Stimulated activated naive CD8-positive, alpha-beta T cell treated with anti-CD3 and anti-CD28 coated beads, Interleukin-15, Interleukin-2, amounts not matched to agents 100 U/mL and 50 U/mL, for 24 hours (primary cell): Measurements from ENCODE around the gene LIPT2.

Source experiments
- ATAC-seq: fragments of 150-1000 bp; cut with Tn5 transposase; one replicate; pipeline ENCODE4 v1.10.0; 2021
- DNase-seq: peaks from one replicate; pipeline ENCODE4 v3.0.0; 2021

Gene LIPT2

DNA sequence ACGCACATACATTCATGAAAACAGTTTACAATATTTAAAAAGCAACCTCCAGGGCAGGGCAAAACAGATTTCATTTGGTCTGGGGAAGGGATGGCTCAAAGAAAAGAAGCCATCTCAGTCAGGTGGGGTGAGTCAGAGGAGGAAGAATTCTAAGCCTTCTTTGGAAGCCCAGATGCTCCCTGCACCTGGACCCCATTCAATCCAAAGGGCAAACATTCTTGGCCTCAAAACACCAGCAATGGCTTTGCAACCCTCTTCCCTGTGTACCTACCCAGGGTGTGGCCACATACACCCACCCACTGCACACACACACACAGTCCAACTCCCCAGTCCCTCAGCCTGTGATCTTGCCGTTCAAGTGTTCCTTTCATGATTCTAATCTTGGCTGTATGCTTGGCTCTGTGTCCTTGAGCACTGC lies 28.2 kb downstream of the LIPT2 start:
- no peak for ATAC-seq
- no peak for DNase-seq

DNA sequence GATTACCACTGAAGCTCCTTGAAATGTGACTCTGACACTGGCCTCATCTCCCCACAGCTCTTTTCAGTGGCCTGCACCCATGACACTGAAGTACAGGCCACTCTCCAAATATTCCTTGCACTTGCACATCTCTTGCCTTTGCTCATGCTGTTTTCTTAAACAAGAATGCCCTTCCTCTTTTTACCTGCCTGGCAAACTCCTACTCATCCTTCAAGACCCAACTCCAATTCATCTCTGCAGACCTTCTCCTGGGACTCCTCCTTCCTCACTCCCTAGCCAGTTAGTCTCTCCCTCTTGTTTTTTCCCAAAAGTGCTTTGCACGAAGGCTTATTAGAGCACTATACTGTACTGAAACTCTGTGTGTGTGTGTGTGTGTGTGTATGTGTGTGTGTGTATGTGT lies 28.8 kb downstream of the LIPT2 start:
- no peak for ATAC-seq
- DNase-seq = no peak

DNA sequence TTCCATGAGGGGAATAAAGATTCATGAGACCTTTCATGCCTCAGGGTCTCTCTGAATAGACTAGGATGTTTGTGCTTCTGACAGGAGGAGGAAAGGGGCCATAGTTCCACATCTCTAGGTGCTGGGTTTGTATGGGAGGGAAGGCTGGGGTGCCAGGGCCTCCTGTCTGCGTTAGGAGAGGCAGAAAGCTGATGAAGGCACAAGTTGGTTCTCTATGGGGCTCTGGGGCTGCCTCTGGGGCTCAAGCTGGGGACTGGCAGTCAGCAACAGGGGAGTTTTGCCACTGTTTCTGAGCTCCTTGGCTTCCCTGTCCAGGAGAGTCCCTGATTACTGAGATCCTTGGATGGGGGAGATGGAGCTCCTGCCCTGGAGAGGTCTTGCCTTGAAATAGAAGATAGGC lies 30.3 kb downstream of the LIPT2 start:
- no peak for ATAC-seq

DNA sequence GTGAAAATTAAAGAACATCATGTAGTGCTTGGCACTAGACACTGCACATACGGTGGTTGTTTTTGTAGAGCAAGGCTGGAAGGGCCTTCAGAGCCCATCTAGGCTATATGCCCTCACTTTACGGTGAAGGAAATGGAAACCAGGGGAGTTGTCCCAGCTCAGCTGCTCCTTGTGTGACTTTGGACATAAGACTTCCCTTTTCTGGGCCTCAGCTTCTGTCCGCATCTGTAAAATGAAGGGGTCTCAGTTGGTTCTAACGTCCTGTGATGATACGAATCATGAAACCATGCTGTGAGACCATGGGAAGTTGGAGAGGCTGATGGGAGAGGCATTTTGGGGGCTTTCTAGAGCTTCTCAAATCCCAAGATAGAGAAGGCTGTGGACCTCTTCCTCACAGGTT lies 30.9 kb downstream of the LIPT2 start:
- DNase-seq (no peak), ATAC-seq (no peak)

More for the DNA sequence above, 30.3 kb downstream of the LIPT2 start:
- no peak for DNase-seq

DNA sequence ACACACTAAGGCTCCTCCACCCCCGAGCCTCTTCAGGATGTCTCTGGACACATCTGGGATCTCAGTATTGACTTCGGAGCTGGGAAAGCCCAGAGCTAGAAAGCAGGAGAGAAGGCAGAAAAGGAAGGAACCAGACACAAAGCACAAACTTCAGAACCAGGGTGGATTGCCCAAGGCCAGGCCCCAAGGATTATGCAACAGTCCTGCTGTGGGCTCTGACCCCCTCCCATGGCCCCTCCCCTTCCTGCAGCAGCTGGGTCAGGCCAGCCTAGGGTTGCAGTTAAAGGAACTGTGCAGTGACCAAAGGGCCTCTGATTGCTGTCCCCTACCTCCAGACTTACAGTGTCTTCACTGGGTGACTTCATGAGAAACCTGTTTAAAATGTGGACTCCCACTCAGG lies 31.5 kb downstream of the LIPT2 start:
- no peak for DNase-seq
- no peak for ATAC-seq

DNA sequence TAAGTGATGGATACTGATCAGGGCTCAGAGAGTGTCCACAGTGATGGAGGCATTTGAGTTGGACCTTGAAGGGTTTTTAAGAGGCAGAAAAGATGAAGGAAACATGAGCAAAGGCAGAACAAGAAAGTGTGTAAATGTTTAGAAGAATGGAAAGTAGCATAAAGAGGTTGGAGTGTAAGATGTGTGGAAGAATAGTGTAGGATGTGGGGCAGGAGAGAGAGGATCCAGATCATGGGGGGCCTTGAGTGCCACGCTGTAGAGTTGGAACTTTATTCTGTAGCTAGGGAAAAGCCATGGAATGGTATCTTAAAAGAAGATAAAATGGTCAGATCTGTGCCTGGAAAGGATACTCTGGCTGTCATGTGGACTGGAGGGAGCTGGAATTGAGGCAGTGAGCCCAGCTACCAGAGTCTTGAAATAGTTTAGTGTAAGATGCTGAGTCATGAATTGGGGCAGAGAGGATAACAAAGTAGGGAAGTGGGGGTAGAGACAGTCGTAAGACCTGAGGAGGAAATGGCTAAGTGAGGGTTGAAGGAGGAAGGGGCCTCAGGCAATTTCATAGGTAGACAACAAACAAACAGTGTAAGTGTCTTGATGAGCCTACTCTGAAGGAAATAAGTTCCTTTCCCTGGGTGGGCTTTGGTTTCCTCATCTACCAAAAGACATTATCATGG lies 32.9 kb downstream of the LIPT2 start:
- DNase-seq = no peak
- ATAC-seq = no peak

DNA sequence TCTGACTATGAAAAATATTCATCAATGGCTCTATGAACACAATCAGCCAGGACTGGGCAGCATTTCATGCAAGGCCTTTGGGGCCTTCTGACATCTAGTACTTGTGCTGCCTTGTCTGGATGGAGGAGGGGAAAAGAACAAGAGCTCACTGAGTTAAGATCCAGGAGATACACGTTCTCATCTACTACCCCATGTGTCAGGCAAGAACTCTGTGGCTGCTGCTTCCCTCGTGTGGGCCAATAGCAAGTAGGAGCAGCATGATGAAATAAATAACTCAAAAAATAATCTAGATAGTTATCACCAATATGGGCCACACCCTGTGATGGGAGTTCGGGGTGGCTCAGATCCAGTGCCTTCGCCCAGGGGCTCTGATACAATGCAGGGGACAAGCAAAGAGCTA lies 33.5 kb downstream of the LIPT2 start:
- no peak for DNase-seq
- ATAC-seq = no peak

DNA sequence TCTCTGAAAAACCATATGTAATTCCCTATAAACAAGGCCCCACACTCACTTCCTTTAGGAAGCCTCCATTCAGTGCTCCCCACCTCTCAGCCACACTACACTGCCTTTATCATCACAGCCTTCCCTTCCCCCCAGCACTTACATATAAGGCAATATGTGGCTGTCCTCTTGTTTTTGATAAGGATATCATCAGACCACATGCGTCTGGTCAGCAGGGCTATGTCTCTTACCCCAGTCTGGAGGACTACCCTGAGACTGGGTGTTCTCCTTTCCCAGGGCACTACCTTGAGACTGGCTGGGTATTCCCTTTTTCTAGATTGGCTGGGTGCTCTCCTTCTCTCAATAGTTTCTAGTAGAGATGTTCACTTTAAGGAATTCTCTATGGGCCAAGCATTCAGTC lies 33.9 kb downstream of the LIPT2 start:
- DNase-seq = no peak
- no peak for ATAC-seq

DNA sequence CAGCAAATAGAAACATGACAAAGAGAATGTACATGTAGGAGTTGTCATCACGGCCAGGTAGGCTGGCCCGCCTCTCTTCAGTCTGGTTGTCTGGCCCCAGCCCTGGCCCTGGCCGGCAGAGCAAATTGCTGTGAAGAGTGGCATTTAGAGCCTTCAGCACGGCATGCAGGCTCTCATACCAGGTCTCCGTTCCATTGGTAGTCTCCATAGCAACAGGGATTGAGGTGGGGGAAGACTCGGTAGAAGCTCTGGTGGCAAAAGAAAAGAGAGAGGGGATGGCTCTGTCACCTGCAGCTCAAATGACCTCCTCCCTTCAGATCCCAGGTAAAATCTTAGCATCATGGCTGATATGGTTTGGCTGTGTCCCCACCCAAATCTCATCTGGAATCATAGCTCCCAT lies 36.2 kb downstream of the LIPT2 start:
- ATAC-seq = no peak

DNA sequence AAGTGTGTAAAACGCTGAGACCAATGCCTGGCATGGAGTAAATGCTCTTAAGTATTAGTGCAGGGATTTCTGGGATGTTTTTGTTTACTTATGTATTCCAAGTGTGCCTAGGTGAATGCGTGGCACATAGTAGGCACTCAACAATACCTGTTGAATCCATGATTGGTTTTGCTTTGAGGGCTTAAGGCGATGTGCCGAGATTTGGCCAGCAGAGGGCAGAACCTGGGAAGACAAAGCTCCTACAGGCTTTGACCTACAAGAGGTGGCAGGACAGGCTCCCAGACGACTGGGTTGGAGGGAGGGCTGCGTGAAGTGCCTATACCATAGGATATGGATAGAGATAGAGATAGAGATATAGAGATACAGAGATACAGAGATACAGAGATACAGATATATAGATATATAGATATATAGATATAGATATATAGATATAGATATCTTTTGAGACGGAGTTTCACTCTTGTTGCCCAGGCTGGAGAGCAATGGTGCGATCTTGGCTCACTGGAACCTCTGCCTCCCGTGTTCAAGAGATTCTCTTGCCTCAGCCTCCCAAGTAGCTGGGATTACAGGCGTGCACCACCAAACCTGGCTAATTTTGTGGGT lies 40.0 kb downstream of the LIPT2 start:
- DNase-seq = peak; percentile 71
- ATAC-seq = peak; percentile 67

More for the DNA sequence above, 36.2 kb downstream of the LIPT2 start:
- DNase-seq = no peak

DNA sequence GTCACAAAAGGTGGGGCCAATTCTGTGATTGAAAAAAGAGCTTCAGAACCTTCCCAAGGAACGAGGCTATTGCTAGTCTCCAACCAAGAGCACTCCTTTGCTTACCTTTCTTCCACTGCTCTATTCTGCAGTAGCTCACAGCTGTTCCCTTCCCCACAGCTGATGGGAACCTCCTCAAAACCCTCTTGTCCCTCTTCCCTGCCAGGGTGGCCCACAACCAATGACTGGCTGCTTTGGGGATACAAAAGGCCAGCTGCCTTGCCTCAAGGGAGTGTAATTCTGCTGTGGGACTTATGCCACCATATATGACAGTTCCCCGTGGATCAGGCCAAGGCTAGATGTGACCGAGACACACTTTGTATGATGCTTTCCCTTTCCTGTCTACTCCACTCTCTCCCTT lies 41.2 kb downstream of the LIPT2 start:
- no peak for ATAC-seq
- DNase-seq = no peak

DNA sequence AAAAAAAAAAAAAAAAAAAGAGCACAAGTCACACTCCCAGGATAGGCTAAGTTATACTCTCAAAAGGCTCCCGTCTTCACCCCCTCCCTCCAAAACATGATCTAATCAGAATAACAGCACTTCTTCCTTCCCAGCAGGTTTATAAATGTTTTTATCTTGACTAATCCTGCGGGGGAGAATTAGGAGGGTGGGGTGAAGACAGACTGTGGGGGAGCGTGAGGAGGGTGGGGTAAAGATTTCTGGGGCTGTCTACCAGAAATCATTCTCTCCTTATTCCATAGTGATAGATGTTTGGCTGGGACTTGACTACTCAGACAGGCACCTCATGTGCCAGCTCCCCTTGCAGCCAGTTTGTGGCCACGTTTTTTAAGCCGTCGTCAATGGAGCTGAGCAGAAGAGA lies 43.2 kb downstream of the LIPT2 start:
- no peak for ATAC-seq

DNA sequence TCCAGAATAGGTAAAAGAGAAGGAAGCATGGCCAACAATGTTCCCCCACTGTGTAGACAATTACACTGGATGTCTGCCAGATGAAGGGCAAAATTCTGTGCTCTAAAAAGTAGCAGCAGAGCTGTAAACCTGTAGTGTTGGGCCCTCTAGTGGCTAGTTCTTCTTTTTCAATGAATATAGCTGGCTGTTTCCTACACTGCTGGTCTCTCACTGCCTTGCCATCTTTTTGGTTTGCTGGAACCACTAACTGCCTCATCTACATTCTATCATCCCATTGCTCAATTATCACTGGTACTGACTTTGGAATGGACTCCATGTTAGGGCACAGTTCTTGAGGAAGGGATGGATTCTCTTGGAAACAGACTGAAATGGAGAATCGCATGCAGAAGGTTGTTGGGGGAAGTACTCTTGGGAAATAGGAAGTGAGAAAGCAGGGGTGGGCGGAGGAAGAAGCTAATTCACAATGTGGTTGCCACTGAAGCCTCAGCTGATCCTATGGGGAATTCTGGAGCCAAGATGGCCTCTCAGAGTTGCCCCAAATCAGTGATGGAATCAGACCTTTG lies 44.1 kb downstream of the LIPT2 start:
- peak; percentile 75 for ATAC-seq
- peak; percentile 12 for DNase-seq

More for the DNA sequence above, 43.2 kb downstream of the LIPT2 start:
- DNase-seq = no peak

DNA sequence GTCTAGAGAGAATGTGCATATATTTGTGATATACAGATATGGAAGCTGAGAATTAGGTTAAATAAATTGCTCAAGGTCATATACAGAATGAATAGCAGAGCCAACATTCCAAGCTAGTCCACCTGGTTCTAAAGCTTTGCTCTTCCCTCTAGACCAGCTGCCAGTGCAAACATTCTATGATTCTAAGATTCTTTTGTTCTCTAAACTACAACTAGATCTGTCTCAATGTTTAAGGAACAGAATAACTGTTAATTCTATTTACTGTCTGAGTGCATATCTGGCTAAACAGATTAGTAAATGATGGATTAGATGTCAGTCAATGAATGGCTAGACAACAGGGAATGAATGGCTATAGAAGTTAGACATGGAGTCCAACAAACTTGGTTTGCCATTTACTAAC lies 45.8 kb downstream of the LIPT2 start:
- ATAC-seq (no peak), DNase-seq (no peak)

DNA sequence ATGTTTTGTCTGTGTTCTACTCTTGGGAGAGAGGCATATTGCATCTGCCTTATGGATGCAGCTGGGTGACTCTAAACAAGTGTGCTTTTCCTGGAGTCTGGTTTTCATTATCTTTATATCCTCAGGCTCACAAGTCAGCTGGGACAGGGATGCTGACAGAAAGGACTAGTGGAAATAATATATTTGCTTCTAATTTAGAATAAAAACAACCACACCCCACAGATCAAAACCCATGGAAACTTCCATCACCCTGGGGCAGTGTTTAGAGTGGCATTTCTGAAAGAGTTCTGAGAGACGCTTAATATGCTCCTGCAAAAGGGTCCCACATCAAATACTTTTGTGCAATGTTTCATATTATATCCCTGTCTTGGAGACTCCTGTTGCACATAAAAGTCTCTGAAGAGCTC lies 47.0 kb downstream of the LIPT2 start:
- DNase-seq = no peak
- ATAC-seq = no peak

DNA sequence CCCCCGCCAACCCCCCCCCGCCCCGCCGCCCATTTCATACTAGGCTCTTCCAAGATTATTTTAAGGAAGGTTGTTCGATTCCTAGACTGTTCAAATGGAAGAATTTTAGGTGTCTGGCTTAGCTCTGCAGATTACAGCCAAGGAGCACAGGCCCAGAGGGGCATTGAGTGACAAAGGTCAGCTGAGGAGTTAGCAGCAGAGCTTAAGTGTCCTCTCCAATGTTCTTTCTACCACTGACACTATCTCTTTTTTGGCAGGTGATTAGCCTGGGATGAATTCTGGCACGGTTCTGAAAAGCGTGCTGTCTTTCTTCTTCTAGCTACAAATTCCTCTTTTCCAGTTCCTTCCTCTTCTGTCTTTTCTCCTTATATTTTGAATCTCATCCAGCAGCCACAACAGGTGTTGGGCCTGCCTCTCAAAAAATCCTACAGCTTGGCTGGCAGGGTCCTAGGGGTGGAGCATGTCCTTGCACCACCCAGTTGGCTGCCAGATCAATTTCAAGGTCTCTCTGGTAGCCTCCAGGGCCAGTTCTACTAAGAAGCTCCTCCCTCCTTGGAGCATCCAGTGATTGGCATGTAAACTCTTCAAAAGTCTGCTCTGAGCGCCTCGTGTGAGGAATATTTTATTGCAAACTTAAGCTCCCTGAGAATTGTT lies 49.2 kb downstream of the LIPT2 start:
- no peak for DNase-seq
- ATAC-seq = no peak

DNA sequence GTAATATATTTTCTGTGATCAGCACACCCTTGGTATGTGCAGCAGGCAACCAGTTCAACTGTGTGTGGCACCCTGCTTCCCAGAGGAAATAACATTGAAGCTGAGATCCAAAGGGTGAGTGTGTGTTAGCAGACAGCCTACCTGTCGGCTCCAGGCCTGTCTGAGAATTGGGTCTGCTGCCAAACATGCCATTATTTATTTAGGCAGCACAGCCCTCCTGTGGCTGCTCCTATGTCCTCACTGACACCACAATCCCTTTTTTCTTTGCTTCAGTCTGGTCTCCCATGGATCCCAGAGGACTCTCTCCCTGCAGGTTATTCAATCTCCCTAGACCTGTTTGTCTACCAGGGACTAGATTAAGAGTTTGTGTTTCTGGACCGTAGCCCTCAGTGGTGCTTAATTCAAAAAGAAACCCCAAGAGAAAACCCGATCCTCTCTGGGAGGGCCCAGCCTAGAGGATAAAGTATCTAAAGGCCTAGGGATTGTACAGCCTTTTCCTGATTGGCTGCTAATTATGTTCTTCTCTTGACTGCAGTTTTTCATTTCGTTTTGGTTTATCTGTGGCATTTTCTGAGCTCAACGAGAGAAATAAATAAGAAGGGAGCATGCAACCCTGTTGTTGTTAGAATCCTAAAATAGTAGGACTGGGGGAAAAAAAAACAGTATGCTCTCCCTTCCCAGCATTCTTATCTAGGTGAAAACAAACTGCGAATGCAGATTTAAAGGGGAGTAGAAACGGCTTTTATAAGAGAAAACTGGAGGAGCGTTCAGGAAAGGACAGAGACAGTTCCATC lies 50.3 kb downstream of the LIPT2 start:
- ATAC-seq = no peak

DNA sequence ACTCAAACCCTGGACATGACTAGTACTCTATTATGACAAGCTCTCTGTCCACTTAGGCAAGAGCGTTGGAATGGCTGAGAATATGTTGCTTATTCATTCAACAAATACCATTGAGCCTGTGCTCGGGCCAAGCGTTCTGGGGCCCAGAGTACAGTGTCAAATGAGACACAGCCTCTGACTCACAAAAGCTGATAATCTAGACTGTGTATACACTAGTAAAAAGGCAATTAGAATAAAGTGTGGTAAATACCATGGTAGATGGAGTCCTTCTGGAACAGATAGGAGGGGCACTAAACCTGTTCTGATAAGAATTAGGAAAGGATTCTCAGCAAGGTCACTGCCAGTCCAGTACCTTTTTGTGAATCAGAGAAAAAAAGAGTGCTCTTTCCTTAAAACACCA lies 50.9 kb downstream of the LIPT2 start:
- DNase-seq = no peak

More for the DNA sequence above, 50.3 kb downstream of the LIPT2 start:
- DNase-seq = no peak

More for the DNA sequence above, 50.9 kb downstream of the LIPT2 start:
- no peak for ATAC-seq
